ENCODE results near the gene ESRP2.

Gene ESRP2

GRCh38 chr16:68237243-68238028, 1.5 kb upstream of the ESRP2 start (continued):
- TF ChIP-seq PRDM10 (tag by site-specific recombination; IDR thresholded peaks at IDR 0.05) (peak; percentile 63), ZNF133 (tag by site-specific recombination; IDR thresholded peaks at IDR 0.05) (no peak), TRIM28 (IDR thresholded peaks at IDR 0.05; ENCODE audit: borderline replicate concordance, low read length) (peak; percentile 25; the same call in 1 of the 2 replicates), ZNF639 (tag by site-specific recombination; IDR thresholded peaks at IDR 0.05) (no peak), ZNF585B (tag by site-specific recombination; IDR thresholded peaks at IDR 0.05) (no peak), ZNF701 (tag by site-specific recombination; IDR thresholded peaks at IDR 0.05) (no peak), ZNF521 (tag by site-specific recombination; IDR thresholded peaks at IDR 0.05) (no peak), CTCF (tag by site-specific recombination; IDR thresholded peaks at IDR 0.05) (peak; percentile 14; the same call in 1 of the 2 replicates), ZBTB48 (tag by site-specific recombination; IDR thresholded peaks at IDR 0.05) (no peak; the same call in 1 of the 2 replicates), PRDM1 (tag by site-specific recombination; IDR thresholded peaks at IDR 0.05) (peak; percentile 74), ZNF561 (tag by site-specific recombination; IDR thresholded peaks at IDR 0.05; ENCODE audit: borderline replicate concordance) (0 out of 2 replicates have a peak, but pooled peaks have one; percentile 26), ZNF664 (tag by site-specific recombination; IDR thresholded peaks at IDR 0.05) (no peak), ZNF132 (tag by site-specific recombination; IDR thresholded peaks at IDR 0.05; ENCODE audit: borderline replicate concordance) (no peak), AEBP2 (tag by site-specific recombination; IDR thresholded peaks at IDR 0.05; ENCODE audit: borderline replicate concordance) (no peak), PRDM4 (tag by site-specific recombination; IDR thresholded peaks at IDR 0.05) (0 out of 2 replicates have a peak, but pooled peaks have one; percentile 10), YY1 (tag by site-specific recombination; IDR thresholded peaks at IDR 0.05) (no peak), ZNF26 (tag by site-specific recombination; IDR thresholded peaks at IDR 0.05) (no peak), ZNF175 (tag by site-specific recombination; IDR thresholded peaks at IDR 0.05) (no peak), ZFP41 (tag by site-specific recombination; IDR thresholded peaks at IDR 0.05; ENCODE audit: borderline replicate concordance) (no peak), ZNF473 (tag by site-specific recombination; IDR thresholded peaks at IDR 0.05) (no peak), ZNF18 (tag by site-specific recombination; IDR thresholded peaks at IDR 0.05) (no peak), ZSCAN23 (tag by site-specific recombination; IDR thresholded peaks at IDR 0.05) (no peak), ZBTB26 (tag by site-specific recombination; optimal IDR thresholded peaks at IDR 0.05) (peak; percentile 86)

All from HEK293 (cell line).